Hepatocyte (in vitro differentiated cells): ENCODE measurements around the gene OR10C1.

Source experiments
- EZH2 ChIP-seq: fragments of 200-600 bp; sonication (generic); IDR thresholded peaks from 2 replicates; pipeline ENCODE4 v1.6.1; 2016; ENCODE audit warnings: antibody characterized with exemption, mild to moderate bottlenecking, borderline replicate concordance
- EZH2phosphoT487 ChIP-seq: fragments of 200-600 bp; sonication (generic); IDR thresholded peaks from one replicate; pipeline ENCODE4 v1.6.1; 2018; ENCODE audit warnings: antibody characterized with exemption, mild to moderate bottlenecking, low read depth, moderate library complexity; ENCODE audit not compliant: unreplicated experiment, severe bottlenecking
- TF ChIP-seq, protein P1 (sequence below): fragments of 200-600 bp; sonication (generic); IDR thresholded peaks from 2 replicates; pipeline ENCODE4 v1.5.1; 2016; ENCODE audit warnings: antibody characterized with exemption, mild to moderate bottlenecking; ENCODE audit not compliant: poor library complexity

DNA sequence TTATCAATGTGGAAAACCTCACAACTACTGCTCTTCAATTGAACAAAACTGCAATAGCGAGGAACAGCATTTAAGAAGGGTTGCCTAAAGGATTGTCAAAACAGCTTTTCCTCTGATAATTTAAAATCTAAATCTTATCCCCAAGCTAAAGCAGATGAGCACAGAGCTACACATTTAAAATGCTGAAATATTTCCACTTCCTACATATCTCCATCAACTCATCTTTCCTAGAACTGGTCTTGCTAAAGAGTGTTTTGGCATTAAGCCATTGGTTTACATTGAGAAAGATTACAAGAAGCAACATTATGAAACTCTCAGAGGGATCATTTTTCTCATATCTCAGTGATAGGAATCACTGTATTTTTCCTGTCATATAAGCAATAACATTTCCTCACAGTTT is 3.6 kb downstream of the OR10C1 start:
- TF ChIP-seq, protein P1, sequence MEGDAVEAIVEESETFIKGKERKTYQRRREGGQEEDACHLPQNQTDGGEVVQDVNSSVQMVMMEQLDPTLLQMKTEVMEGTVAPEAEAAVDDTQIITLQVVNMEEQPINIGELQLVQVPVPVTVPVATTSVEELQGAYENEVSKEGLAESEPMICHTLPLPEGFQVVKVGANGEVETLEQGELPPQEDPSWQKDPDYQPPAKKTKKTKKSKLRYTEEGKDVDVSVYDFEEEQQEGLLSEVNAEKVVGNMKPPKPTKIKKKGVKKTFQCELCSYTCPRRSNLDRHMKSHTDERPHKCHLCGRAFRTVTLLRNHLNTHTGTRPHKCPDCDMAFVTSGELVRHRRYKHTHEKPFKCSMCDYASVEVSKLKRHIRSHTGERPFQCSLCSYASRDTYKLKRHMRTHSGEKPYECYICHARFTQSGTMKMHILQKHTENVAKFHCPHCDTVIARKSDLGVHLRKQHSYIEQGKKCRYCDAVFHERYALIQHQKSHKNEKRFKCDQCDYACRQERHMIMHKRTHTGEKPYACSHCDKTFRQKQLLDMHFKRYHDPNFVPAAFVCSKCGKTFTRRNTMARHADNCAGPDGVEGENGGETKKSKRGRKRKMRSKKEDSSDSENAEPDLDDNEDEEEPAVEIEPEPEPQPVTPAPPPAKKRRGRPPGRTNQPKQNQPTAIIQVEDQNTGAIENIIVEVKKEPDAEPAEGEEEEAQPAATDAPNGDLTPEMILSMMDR = no peak
- TF ChIP-seq EZH2 (no peak), EZH2phosphoT487 (no peak)
